GM19238 (cell line): ENCODE results near the gene RAP1GAP2.
A peak's percentile ranks its signal among the peaks of the same experiment; 100 is the strongest.
"Not testable (repeated sequence)": the region's sequence is repeated elsewhere in the genome, so short reads cannot be mapped to it uniquely, and the experiment has no call there.

Experiments
- DNase-seq: peaks from one replicate; pipeline ENCODE4 v3.0.0; 2011; ENCODE audit warnings: low spot score; ENCODE audit not compliant: insufficient read length

RAP1GAP2 gene

DNA sequence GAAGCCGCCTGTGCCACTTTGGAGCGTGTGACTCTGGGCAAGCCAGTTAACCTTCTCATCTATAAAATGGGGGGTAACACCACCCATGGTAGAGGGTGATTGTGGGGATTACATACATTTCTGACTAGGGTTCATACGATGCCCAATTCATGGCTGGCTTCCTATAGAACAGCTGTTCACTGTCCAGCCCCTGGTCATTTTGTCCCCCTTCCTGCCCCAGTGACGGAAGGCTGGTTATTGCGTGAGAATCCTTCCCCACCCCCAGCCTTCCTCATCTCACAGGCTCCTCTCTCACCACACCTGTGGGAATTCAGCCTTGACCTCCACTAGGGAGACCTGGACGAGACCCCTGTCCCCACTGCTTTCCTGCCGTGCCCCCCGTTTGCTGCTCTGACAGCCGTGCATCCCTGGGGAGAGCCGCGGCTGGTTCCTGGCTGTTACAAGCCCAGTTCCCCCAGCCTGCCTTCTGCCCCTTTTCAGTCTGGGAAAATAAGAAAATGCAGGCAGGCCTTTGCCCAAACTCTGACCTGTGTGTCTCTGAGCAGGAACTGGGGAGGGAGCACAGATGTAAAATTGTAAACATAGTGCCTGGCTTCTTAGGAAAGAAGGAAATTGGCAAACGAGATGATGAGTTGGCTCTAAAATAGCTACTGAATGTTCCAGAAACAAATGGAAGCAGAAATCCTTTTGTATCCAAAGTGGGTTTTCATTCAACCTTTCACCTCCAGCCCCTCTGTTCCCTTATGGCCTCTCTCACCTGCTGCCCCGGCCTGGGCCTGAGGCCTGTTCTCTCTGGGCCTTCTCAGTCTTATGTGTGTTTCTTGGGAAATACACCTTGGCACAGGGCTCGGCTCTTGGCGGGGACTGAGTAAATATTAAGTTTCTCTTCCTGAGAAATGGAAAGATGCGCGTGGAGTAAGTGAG is 199.9 kb downstream of the RAP1GAP2 start:
- DNase-seq: no peak

DNA sequence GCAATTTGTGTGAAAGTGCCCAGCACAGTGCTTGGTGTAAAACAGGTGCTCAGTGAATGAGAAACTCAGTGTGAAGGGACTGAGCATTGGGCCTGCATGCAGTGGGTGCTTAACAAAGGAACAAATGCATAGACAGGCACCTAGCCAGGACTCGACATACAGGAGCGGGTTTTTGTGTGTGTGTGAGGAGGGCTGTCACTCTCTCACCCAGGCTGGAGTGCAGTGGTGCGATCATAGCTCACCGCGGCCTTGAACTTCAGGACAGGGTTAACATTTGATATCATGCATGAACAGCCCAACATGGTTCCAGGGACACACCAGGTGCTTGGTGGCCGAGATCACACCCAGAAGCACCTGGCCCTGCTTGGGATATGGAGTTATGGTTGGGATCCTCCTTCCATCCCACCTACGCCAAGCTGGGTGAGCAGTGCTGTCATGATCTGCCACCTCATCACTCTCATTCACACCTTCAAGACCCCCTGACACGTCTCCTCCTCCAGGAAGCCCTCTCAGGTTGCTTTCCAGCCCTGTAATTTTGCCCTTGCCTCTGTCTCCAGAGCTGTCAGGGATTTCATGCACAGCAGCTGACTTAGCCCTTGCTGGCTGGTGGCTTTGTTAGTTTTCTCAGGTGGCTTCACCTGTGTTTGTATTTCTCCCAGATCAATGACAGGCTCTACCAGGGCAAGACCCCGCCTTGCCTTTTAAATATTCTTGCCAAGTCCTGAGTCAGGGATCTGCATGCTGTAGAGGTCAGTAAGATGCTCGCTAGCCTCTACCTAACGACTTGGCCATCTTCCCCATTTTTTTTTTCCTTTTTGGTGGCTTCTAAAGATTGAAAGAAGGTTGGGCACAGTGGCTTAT is 200.8 kb downstream of the RAP1GAP2 start:
- DNase-seq: no peak

DNA sequence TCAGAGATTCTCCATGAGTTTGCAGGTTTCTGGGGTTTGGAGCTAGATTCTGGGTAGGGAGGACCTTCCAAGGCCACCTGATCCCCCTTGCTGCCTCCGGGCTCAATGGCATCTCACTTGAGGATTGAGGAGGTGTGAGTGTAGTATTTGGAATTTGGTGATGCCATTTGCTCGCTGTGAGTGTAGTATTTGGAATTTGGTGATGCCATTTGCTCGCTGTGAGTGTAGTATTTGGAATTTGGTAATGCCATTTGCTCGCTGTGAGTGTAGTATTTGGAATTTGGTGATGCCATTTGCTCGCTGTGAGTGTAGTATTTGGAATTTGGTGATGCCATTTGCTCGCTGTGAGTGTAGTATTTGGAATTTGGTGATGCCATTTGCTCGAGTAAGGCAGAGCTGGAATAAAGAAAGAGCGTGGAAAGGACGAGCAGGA is 202.2 kb downstream of the RAP1GAP2 start:
- not testable (repeated sequence) for DNase-seq

GRCh38 chr17:3002538-3003295 is 206.5 kb downstream of the RAP1GAP2 start:
- DNase-seq: peak; percentile 73

DNA sequence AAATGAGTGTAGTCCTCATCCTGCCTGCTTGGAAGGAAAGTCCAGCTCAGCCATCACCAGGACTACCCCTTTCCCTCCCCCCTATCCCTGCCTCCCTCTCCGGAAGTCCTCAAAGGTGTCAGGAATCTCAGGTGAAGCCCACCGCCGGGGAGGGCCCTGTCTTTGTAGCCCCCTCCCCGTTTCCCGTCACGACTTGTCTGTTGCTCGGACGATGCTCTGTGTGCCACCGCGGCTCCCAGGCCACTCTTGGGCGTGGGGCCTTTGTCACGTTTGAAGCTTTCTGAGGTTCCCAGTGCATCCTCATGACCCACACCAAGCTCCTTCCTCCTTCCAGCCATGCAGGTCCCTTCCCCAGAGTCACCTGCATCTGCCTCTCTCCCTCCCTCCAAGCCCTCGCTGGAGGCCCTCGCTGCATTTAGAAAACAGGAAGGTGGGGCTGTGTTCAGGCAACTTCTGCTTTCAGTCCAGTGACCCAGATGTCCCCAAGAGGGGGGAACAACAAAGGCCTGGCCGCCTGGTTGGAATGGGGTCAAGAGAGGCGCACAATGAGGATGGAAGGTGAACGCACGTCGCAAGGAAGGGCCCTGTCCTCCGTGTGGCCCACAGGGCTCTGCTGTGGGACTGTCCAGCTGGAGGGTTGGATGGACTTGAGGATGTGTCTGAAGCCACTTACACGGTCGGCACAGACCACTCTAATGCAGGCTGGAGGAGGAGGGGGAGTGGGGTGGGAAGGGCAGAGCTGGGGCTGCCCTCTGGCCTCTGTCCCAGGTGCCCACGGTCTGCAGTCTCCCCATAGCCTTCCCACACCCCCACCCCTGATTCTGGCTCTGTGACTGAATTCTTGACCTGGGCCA is 207.3 kb downstream of the RAP1GAP2 start:
- DNase-seq: peak; percentile 49

- DNase-seq: peak; percentile 54
These were observed 208.0 kb downstream of the RAP1GAP2 start for GRCh38 chr17:3004150-3004801.

GRCh38 chr17:3004925-3005324 is 208.7 kb downstream of the RAP1GAP2 start:
- DNase-seq: no peak

GRCh38 chr17:3005696-3006095 is 209.5 kb downstream of the RAP1GAP2 start:
- DNase-seq: no peak

- no peak for DNase-seq
These were observed 210.6 kb downstream of the RAP1GAP2 start for GRCh38 chr17:3006801-3007200.

DNA sequence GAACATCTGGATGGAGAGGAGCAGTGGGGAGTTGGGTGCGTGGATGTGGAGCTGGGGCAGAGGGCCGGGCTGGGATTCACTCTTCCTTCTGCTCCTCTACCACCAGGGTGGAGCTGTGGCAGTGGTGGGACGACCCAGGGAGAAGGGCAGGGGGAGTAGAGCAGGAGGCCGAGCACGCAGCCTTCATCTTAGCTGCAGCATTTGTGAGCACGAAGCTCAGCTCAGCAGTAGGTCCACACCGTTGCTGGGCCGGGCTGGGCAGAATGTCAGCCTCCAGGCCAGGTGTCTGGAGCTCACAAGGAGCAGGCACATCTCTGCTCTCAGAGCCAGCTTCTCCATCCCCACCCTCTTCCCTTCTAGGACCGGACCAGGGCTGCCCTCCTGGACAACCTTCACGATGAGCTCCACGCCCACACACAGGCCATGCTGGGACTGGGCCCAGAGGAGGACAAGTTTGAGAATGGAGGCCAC is 211.4 kb downstream of the RAP1GAP2 start:
- no peak for DNase-seq

DNA sequence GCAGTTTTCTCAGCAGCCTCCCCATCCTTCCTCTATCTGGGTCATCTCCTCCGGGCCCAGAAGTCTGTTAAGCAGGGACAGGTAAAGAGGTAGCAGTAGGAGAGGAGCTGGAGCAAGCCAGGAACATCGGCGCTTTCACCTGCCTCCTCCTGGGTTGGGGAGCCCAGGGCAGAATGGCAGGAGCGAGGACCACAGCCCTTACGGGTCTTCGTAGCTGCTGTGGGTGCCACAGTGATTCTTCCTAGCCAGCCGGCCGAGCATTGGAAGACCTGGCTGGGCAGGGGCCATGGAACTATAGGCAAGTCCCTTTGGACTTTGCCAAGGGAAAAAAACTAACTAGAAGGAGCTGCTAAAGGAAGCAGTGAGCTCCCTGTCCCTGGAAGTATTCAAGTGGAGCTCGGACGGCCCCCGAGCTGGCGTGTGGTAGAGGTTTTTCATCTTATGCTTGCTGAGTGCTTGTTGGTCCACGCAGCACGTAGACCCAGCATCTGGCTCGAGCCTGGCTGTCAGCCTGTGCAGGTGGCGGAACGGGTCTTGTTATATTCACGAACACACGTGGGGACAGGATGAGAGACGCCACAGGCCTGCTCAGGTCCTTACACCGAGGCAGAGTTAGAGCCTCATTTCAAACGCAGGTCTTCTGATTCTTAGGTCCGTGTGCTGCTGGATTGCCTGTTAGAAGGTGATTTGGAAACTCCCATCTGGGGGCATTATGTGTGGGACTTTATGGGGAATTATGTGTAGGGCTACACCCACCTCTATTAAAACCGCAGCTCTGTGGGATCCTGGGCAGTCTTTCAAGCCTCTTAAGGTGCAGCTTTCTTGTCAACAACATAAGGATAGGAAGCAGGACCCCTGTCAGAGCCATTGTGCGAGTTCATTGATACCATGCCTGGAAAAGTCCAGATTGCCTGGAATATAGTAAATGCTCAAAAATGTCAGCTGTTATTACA is 212.4 kb downstream of the RAP1GAP2 start:
- DNase-seq: no peak

GRCh38 chr17:3009411-3009920 is 213.2 kb downstream of the RAP1GAP2 start:
- no peak for DNase-seq

DNA sequence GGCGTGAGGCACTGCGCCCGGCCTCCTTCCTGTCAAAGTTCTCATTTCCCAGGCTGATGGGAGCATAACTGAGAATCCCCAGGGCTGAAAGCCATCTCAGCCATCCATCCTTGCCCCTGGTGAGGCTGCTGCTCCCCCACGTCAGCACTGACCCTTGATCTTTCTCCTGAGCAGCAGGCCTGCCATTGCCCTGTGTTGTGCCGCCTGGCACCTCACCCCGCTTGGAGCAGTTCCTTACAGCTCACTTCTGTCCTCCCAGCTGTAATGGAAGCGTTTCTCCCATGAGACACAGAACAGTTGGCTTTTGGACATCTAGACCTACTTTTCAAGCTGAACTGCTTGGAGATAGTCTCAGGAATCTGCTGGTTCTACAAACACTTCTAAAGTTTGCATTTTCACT is 215.7 kb downstream of the RAP1GAP2 start:
- DNase-seq: no peak

GRCh38 chr17:3012926-3013581 is 216.8 kb downstream of the RAP1GAP2 start:
- DNase-seq: peak; percentile 73

GRCh38 chr17:3015890-3016289 is 219.7 kb downstream of the RAP1GAP2 start:
- DNase-seq: no peak

DNA sequence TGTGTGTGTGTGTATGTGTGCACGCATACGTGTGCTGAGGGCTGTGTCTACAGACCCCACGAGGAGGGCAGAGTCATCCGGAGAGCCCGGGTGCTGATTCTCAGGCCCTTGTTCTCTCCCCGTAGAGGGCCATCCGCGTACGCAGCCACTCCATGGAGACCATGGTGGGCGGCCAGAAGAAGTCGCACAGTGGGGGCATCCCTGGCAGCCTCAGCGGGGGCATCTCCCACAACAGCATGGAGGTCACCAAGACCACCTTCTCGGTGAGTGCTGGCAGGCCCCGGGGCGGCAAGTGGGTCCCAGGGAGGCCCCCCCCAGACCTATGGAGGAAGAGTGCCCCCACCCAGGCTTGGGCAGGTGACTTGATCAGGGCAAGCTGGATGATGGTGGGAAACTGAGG is 221.7 kb downstream of the RAP1GAP2 start:
- no peak for DNase-seq

DNA sequence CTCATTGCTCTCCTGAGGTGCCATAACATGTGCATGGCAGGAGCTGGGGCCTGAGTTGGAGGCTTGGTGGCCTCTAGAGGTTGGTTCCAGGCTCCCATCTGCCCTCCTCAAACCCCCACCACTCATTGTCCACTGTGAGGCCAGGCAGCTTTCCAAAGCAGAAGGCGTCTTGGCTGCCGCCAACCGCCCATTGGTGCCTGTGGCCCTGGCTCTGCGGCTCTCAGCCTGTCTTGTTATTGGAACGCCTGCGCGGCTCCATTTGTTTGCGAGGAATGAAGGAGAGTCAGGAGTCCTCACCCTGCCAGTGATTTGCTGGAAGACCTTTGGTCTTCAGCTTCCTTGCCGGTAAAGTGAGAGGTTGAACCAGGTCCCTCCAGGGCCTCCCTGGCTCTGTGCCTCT is 223.5 kb downstream of the RAP1GAP2 start:
- DNase-seq: no peak

DNA sequence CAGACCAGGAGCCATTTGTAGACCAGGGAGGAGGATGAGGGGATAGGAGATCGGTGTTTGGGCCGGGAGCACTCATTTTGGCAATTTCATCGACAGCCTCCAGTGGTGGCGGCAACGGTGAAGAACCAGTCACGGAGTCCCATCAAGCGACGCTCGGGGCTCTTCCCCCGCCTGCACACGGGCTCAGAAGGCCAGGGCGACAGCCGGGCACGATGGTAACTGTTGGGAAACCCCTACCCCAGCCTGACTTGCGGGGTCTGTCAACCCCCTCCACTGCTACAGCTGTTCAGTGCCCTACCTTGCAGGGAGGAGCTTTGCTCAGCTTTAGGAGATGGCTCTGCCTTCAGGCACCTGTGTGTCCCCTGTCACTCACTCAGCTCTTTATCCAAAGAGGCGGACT is 224.1 kb downstream of the RAP1GAP2 start:
- DNase-seq: no peak
